Calu3 (cell line): ENCODE results near the gene GLDN. TPM values are rescaled to one million over a fixed set of nuclear protein-coding genes. Genes with fewer than 3 reads are reported as not detected.

Experiments
- BruUV-seq: library from RNA; stranded (reverse); fragments of 400-500 nt; replicated peaks from 2 replicates; lab custom pipeline; 2021; lab: Mats Ljungman, UMichigan
- CTCF ChIA-PET: fragments of 300-600 bp; sonication (Branson Sonifier 250); formaldehyde crosslinking; loops from one replicate; lab custom pipeline; 2022; ENCODE audit warnings: antibody characterized with exemption; lab: Charles Lee
- DNase-seq: peaks from one replicate; pipeline ENCODE4 v3.0.0; 2022
- H3K27ac Mint-ChIP-seq: one replicate; pipeline ENCODE4 v1.8.0; 2022; ENCODE audit warnings: mixed read lengths; ENCODE audit not compliant: unreplicated experiment
- H3K27me3 Mint-ChIP-seq: one replicate; pipeline ENCODE4 v1.8.0; 2022; ENCODE audit warnings: mixed read lengths; ENCODE audit not compliant: unreplicated experiment
- H3K36me3 Mint-ChIP-seq: one replicate; pipeline ENCODE4 v1.8.0; 2022; ENCODE audit warnings: mild to moderate bottlenecking, moderate library complexity, mixed read lengths; ENCODE audit not compliant: insufficient read depth, unreplicated experiment
- H3K4me1 Mint-ChIP-seq: one replicate; pipeline ENCODE4 v1.8.0; 2022; ENCODE audit warnings: mild to moderate bottlenecking, low read depth, mixed read lengths; ENCODE audit not compliant: unreplicated experiment
- H3K4me3 Mint-ChIP-seq: one replicate; pipeline ENCODE4 v1.8.0; 2022; ENCODE audit warnings: mild to moderate bottlenecking, low read depth, moderate library complexity, mixed read lengths; ENCODE audit not compliant: unreplicated experiment
- H3K9me3 Mint-ChIP-seq: one replicate; pipeline ENCODE4 v1.8.0; 2022; ENCODE audit warnings: low read depth, mixed read lengths; ENCODE audit not compliant: unreplicated experiment
- CTCF ChIP-seq: fragments of 200-600 bp; IDR thresholded peaks from one replicate; pipeline ENCODE4 v1.8.0; 2022; ENCODE audit warnings: antibody characterized with exemption; ENCODE audit not compliant: unreplicated experiment
- intact Hi-C: fragments of 100-400 bp; cut with micrococcal nuclease; formaldehyde crosslinking; loops from one replicate; pipeline ENCODE4 v1.10.0; 2022; ENCODE audit not compliant: unreplicated experiment
- total RNA-seq: library from RNA; stranded (reverse); gene quantifications from 2 replicates; pipeline ENCODE4 v1.2.3, GENCODE V29; 2022

The GLDN gene
- total RNA-seq, 1 experiment from 2014 or later: not detected

GRCh38 chr15:51350723-51351122 is 9.3 kb downstream of the GLDN start:
- Mint-ChIP-seq H3K36me3 (no peaks in the 10 kb centered on the region), H3K9me3 (no peaks in the 10 kb centered on the region), H3K4me3 (no peak overlapping the region), H3K4me1 (no peaks in the 10 kb centered on the region), H3K27ac (no peak overlapping the region), H3K27me3 (peaks cover 74% of the 10 kb centered on the region)
- intact Hi-C loops: no loop called here
- CTCF ChIA-PET: no interaction called here
- no peak for DNase-seq
- no TSS peak for BruUV-seq
- no peak for TF ChIP-seq CTCF

GRCh38 chr15:51353976-51354375 is 12.5 kb downstream of the GLDN start:
- H3K9me3 Mint-ChIP-seq: no peaks in the 10 kb centered on the region
- peaks cover 53% of the 10 kb centered on the region for H3K27me3 Mint-ChIP-seq
- TF ChIP-seq CTCF: no peak
- intact Hi-C loops: no loop called here
- no peak overlapping the region for H3K4me3 Mint-ChIP-seq
- CTCF ChIA-PET: interaction anchor here (0.7 kb wide), 3 partner anchors 8 to 23 kb away, joined by 7 to 8 read pairs (median 7); partner anchors contain the start of gene GLDN
- no peak overlapping the region for H3K27ac Mint-ChIP-seq
- no peak for DNase-seq
- H3K36me3 Mint-ChIP-seq: no peaks in the 10 kb centered on the region
- no TSS peak for BruUV-seq
- no peaks in the 10 kb centered on the region for H3K4me1 Mint-ChIP-seq

GRCh38 chr15:51355096-51355495 is 13.6 kb downstream of the GLDN start:
- BruUV-seq: no TSS peak
- H3K36me3 Mint-ChIP-seq: no peaks in the 10 kb centered on the region
- no peak overlapping the region for H3K27ac Mint-ChIP-seq
- H3K4me3 Mint-ChIP-seq: no peak overlapping the region
- CTCF ChIA-PET: no interaction called here
- DNase-seq: no peak
- no peaks in the 10 kb centered on the region for H3K4me1 Mint-ChIP-seq
- intact Hi-C loops: no loop called here
- H3K9me3 Mint-ChIP-seq: no peaks in the 10 kb centered on the region
- peaks cover 52% of the 10 kb centered on the region for H3K27me3 Mint-ChIP-seq
- TF ChIP-seq CTCF: no peak

GRCh38 chr15:51356147-51356546 is 14.7 kb downstream of the GLDN start:
- DNase-seq: no peak
- CTCF ChIA-PET: no interaction called here
- H3K9me3 Mint-ChIP-seq: no peaks in the 10 kb centered on the region
- intact Hi-C loops: no loop called here
- H3K27ac Mint-ChIP-seq: no peak overlapping the region
- no peak for TF ChIP-seq CTCF
- peaks cover 42% of the 10 kb centered on the region for H3K27me3 Mint-ChIP-seq
- H3K36me3 Mint-ChIP-seq: no peaks in the 10 kb centered on the region
- H3K4me3 Mint-ChIP-seq: no peak overlapping the region
- H3K4me1 Mint-ChIP-seq: no peaks in the 10 kb centered on the region
- no TSS peak for BruUV-seq
